ENCODE results near the gene MRPL53.

DNA sequence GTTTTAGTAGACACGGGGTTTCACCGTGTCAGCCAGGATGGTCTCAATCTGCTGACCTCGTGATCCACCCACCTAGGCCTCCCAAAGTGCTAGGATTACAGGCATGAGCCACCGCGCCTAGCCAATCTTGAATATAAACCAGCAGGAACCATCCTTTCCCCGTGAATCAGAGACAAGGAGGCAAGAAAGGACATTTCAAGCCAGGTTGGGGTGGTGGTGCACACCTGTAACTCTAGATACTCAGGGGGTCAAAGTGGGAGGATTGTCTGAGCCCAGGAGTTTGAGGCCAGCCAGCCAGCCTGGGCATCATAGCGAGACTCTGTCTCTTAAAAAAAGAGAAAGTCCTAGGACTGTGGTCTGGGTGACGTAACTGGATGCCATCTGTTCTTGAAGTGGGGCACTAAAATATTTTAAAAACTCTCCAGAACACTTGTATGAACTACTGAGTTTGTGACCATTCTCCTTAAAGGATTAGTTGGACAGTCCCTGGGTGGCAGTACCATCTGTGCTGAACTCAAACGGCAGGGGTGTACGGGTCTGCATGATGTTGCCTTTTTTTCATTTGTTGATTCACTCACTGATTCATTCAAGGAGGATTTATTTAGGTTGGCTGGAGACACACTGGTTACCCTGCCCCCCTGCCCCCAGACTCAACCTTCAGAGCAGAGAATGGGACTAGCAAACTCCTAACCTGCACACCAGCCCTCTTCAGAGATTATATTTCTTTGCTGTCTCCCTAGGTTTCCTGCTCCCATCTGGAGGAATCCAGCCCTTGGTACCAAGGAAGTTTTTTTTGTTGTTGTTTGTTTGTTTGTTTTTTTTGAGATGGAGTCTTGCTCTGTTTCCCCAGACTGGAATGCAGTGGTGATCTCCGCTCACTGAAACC, 38.9 kb upstream of the MRPL53 start:
- TF ChIP-seq CTCF (IDR thresholded peaks at IDR 0.05; ENCODE audit: insufficient read depth, low read length, poor library complexity, severe bottlenecking) (no peak), EZH2phosphoT487 (conservative IDR thresholded peaks at IDR 0.05; ENCODE audit: low read length) (no peak)

Data from SU-DHL-6 (cell line).